ENCODE data around the gene IPO13.

- TF ChIP-seq CTCF (IDR thresholded peaks at IDR 0.05; ENCODE audit: low read depth, low read length) (no peak), EZH2phosphoT487 (IDR thresholded peaks at IDR 0.05; ENCODE audit: low read depth) (no peak)
Observed at GRCh38 chr1:43978551-43979260, 32.0 kb downstream of the IPO13 start, which contains the start of gene B4GALT2.

Measured in OCI-LY3 (cell line).